Activated naive CD8-positive, alpha-beta T cell treated with anti-CD3 and anti-CD28 coated beads, Interleukin-2, amount 50 U/mL, for 24 hours (primary cell): ENCODE data around the gene CD1E.

Experiments used
- ATAC-seq: fragments of 150-1000 bp; cut with Tn5 transposase; one replicate; pipeline ENCODE4 v1.10.0; 2021
- DNase-seq: peaks from one replicate; pipeline ENCODE4 v3.0.0; 2021
- H3K27ac Mint-ChIP-seq: one replicate; pipeline ENCODE4 v1.8.0; 2021; ENCODE audit warnings: mild to moderate bottlenecking, mixed read lengths
- H3K27me3 Mint-ChIP-seq: one replicate; pipeline ENCODE4 v1.8.0; 2021; ENCODE audit warnings: mixed read lengths
- H3K36me3 Mint-ChIP-seq: one replicate; pipeline ENCODE4 v1.8.0; 2021; ENCODE audit warnings: low read depth, mixed read lengths
- H3K4me1 Mint-ChIP-seq: one replicate; pipeline ENCODE4 v1.8.0; 2021; ENCODE audit warnings: mixed read lengths
- H3K4me3 Mint-ChIP-seq: one replicate; pipeline ENCODE4 v1.8.0; 2021; ENCODE audit warnings: mild to moderate bottlenecking, moderate library complexity, mixed read lengths
- H3K9me3 Mint-ChIP-seq: one replicate; pipeline ENCODE4 v1.8.0; 2021; ENCODE audit warnings: mixed read lengths

CD1E gene

GRCh38 chr1:158393476-158393875 is 39.8 kb downstream of the CD1E start:
- Mint-ChIP-seq H3K36me3 (no peaks in the 10 kb centered on the region), H3K4me3 (no peak overlapping the region), H3K9me3 (no peaks in the 10 kb centered on the region)

GRCh38 chr1:158396646-158397045 is 43.0 kb downstream of the CD1E start:
- H3K27me3 Mint-ChIP-seq, result peaks cover 22% of the 10 kb centered on the region

More at GRCh38 chr1:158393476-158393875, 39.8 kb downstream of the CD1E start:
- ATAC-seq (no peak), DNase-seq (no peak)
- H3K27me3 Mint-ChIP-seq, result peaks cover 13% of the 10 kb centered on the region
- H3K27ac Mint-ChIP-seq, result no peak overlapping the region
- peaks cover 4% of the 10 kb centered on the region for H3K4me1 Mint-ChIP-seq

GRCh38 chr1:158398818-158399514 is 45.3 kb downstream of the CD1E start, which contains the start of gene OR10T2:
Gene OR10T2, minus strand, starts transcription at chr1:158399466. Its CDS starts 0 bp downstream, at chr1:158399466.
- Mint-ChIP-seq H3K27ac (no peak within 1 kb of the TSS), H3K27me3 (peaks cover 22% of the 10 kb centered on the region), H3K9me3 (no peaks in the 10 kb centered on the region), H3K4me1 (peaks cover 8% of the 10 kb centered on the region), H3K36me3 (no peaks in the 10 kb centered on the region), H3K4me3 (no peak within 1 kb of the TSS)
- peak; percentile 43 for ATAC-seq
- no peak for DNase-seq

More at GRCh38 chr1:158396646-158397045, 43.0 kb downstream of the CD1E start:
- H3K9me3 Mint-ChIP-seq, result no peaks in the 10 kb centered on the region
- peaks cover 8% of the 10 kb centered on the region for H3K4me1 Mint-ChIP-seq
- H3K4me3 Mint-ChIP-seq, result no peak overlapping the region
- no peak for ATAC-seq
- no peaks in the 10 kb centered on the region for H3K36me3 Mint-ChIP-seq
- no peak for DNase-seq
- no peak overlapping the region for H3K27ac Mint-ChIP-seq

- no peak overlapping the region for H3K4me3 Mint-ChIP-seq
- H3K4me1 Mint-ChIP-seq, result peaks cover 5% of the 10 kb centered on the region
- H3K27me3 Mint-ChIP-seq, result peaks cover 19% of the 10 kb centered on the region
- ATAC-seq (no peak), DNase-seq (no peak)
- H3K27ac Mint-ChIP-seq, result no peak overlapping the region
- no peaks in the 10 kb centered on the region for H3K9me3 Mint-ChIP-seq
- H3K36me3 Mint-ChIP-seq, result no peaks in the 10 kb centered on the region
Observed at GRCh38 chr1:158400871-158401270, 47.2 kb downstream of the CD1E start.

GRCh38 chr1:158407092-158407491 is 53.4 kb downstream of the CD1E start:
- no peak for DNase-seq
- peaks cover 6% of the 10 kb centered on the region for H3K27me3 Mint-ChIP-seq
- H3K9me3 Mint-ChIP-seq, result no peaks in the 10 kb centered on the region
- no peaks in the 10 kb centered on the region for H3K4me1 Mint-ChIP-seq
- H3K27ac Mint-ChIP-seq, result no peak overlapping the region
- ATAC-seq, result no peak
- H3K36me3 Mint-ChIP-seq, result no peaks in the 10 kb centered on the region
- H3K4me3 Mint-ChIP-seq, result no peak overlapping the region
